Body of pancreas (tissue), 4 donors: Measurements from ENCODE around the gene DLG2. TPM values are rescaled to one million over a fixed set of nuclear protein-coding genes. Genes with fewer than 3 reads are reported as not detected.

ENCODE experiments used
- ATAC-seq: fragments of 150-250 bp; one replicate; pipeline ENCODE4 v1.9.1; 2016
- DNase-seq, 4 donors: peaks; one replicate each; pipeline ENCODE4 v3.0.0-alpha.2; 2019
- H3K27ac ChIP-seq, 4 donors: fragments of 200-600 bp; sonication (generic); 1 replicate in 3 of 4; 2 replicates in 1 of 4; pipeline versions ENCODE4 v1.5.1 to v1.6.1; 2016 to 2019; ENCODE audit warnings: mild to moderate bottlenecking in 1 of 4, mixed read lengths in 1 of 4, moderate library complexity in 1 of 4
- H3K27me3 ChIP-seq, 2 donors: fragments of 200-600 bp; sonication (generic); one replicate each; pipeline ENCODE4 v1.6.0; 2016; ENCODE audit warnings: mild to moderate bottlenecking in 1 of 2
- H3K36me3 ChIP-seq, 2 donors: fragments of 200-600 bp; sonication (generic); replicated peaks in 1 of 2; 2 replicates each; pipeline ENCODE4 v1.5.1; 2016; ENCODE audit warnings: low read depth in 2 of 2; ENCODE audit not compliant: insufficient read depth in 1 of 2
- H3K4me1 ChIP-seq: fragments of 200-600 bp; sonication (generic); one replicate; pipeline ENCODE4 v1.6.0; 2016
- H3K4me3 ChIP-seq, 2 donors: fragments of 200-600 bp; sonication (generic); 1 replicate in 1 of 2; 2 replicates in 1 of 2; pipeline ENCODE4 v1.5.1; 2016 to 2019
- H3K9me3 ChIP-seq, 3 donors: fragments of 200-600 bp; sonication (generic); 1 replicate in 2 of 3; 2 replicates in 1 of 3; pipeline ENCODE4 v1.5.1; 2016
- CTCF ChIP-seq, 7 experiments: fragments of 450-650 bp in 4 of 7; fragments of 200-600 bp in 3 of 7; sonication (generic) in 3 of 7; IDR thresholded peaks; one replicate each; pipeline ENCODE4 v1.5.1; 2016 to 2019; ENCODE audit warnings: antibody characterized with exemption in 7 of 7
- POLR2A ChIP-seq, 3 donors: fragments of 450-650 bp; IDR thresholded peaks; one replicate each; pipeline ENCODE4 v1.6.1; 2016; ENCODE audit warnings: antibody characterized with exemption in 3 of 3, mild to moderate bottlenecking in 2 of 3
- WGBS, 2 donors: methylation state at CpG; one replicate each; pipeline ENCODE4 v1.1.5; 2017; 5-methylcytosine and 5-hydroxymethylcytosine counted together
- intact Hi-C: fragments of 100-400 bp; cut with DNase I; formaldehyde crosslinking; loops from one replicate; pipeline ENCODE4 v1.15.1; 2023
- total RNA-seq, 2 donors: library from RNA; depleted of rRNA; stranded (reverse); fragments of >200 nt; gene quantifications; one replicate each; pipeline ENCODE4 v1.1.0, GENCODE V29; 2016

DLG2 gene
- total RNA-seq, 2 donors from 2014 or later: 6.0 to 13.2 TPM

GRCh38 chr11:83791557-83791956 is 1835.6 kb downstream of the DLG2 start:
- intact Hi-C loops: no loop called here
- Histone ChIP-seq H3K36me3 (no peaks in the 10 kb centered on the region), H3K9me3 (no peaks in the 10 kb centered on the region), H3K4me3 (no peak overlapping the region), H3K4me1 (no peaks in the 10 kb centered on the region), H3K27me3 (no peaks in the 10 kb centered on the region), H3K27ac (no peak overlapping the region)
- DNase-seq (no peak), ATAC-seq (no peak)
- 85 to 93% methylated on average over 16 to 17 of the region's 17 CpGs for WGBS, 2 donors
- TF ChIP-seq CTCF (IDR thresholded peaks at IDR 0.05): no peak
- no peak for TF ChIP-seq POLR2A (IDR thresholded peaks at IDR 0.05)

GRCh38 chr11:83785942-83786341 is 1841.2 kb downstream of the DLG2 start:
- no peak for ATAC-seq
- intact Hi-C loops: no loop called here
- 81 to 83% methylated on average over 2 of the region's 2 CpGs for WGBS, 2 donors

GRCh38 chr11:83784419-83784818 is 1842.7 kb downstream of the DLG2 start:
- TF ChIP-seq POLR2A (IDR thresholded peaks at IDR 0.05) (no peak), CTCF (IDR thresholded peaks at IDR 0.05) (no peak)
- intact Hi-C loops: no loop called here
- DNase-seq (no peak), ATAC-seq (no peak)
- Histone ChIP-seq H3K4me1 (no peaks in the 10 kb centered on the region), H3K27ac (no peak overlapping the region), H3K36me3 (no peaks in the 10 kb centered on the region), H3K4me3 (no peak overlapping the region), H3K9me3 (no peaks in the 10 kb centered on the region), H3K27me3 (no peaks in the 10 kb centered on the region)
- 38 to 39% methylated on average over 1 of the region's 1 CpG for WGBS, 2 donors

More at GRCh38 chr11:83785942-83786341, 1841.2 kb downstream of the DLG2 start:
- Histone ChIP-seq H3K27me3 (no peaks in the 10 kb centered on the region), H3K4me1 (no peaks in the 10 kb centered on the region), H3K36me3 (no peaks in the 10 kb centered on the region), H3K9me3 (no peaks in the 10 kb centered on the region), H3K27ac (no peak overlapping the region), H3K4me3 (no peak overlapping the region)
- TF ChIP-seq CTCF (IDR thresholded peaks at IDR 0.05): no peak
- no peak for TF ChIP-seq POLR2A (IDR thresholded peaks at IDR 0.05)
- no peak for DNase-seq

GRCh38 chr11:83782329-83782728 is 1844.8 kb downstream of the DLG2 start:
- H3K4me3 ChIP-seq: no peak overlapping the region
- TF ChIP-seq CTCF (IDR thresholded peaks at IDR 0.05) (no peak), POLR2A (IDR thresholded peaks at IDR 0.05) (no peak)
- 29 to 43% methylated on average over 1 of the region's 1 CpG for WGBS, 2 donors

GRCh38 chr11:83779876-83780275 is 1847.3 kb downstream of the DLG2 start:
- no peak for DNase-seq
- no peaks in the 10 kb centered on the region for H3K27me3 ChIP-seq
- H3K4me1 ChIP-seq: no peaks in the 10 kb centered on the region
- H3K9me3 ChIP-seq: no peaks in the 10 kb centered on the region
- H3K4me3 ChIP-seq: no peak overlapping the region
- TF ChIP-seq CTCF (IDR thresholded peaks at IDR 0.05): no peak
- no peak for TF ChIP-seq POLR2A (IDR thresholded peaks at IDR 0.05)
- ATAC-seq: no peak
- intact Hi-C loops: no loop called here
- no peaks in the 10 kb centered on the region for H3K36me3 ChIP-seq
- H3K27ac ChIP-seq: no peak overlapping the region
- 82 to 90% methylated on average over 4 of the region's 4 CpGs for WGBS, 2 donors

More at GRCh38 chr11:83782329-83782728, 1844.8 kb downstream of the DLG2 start:
- H3K27me3 ChIP-seq: no peaks in the 10 kb centered on the region
- ATAC-seq (no peak), DNase-seq (no peak)
- no peaks in the 10 kb centered on the region for H3K4me1 ChIP-seq
- H3K27ac ChIP-seq: no peak overlapping the region
- H3K9me3 ChIP-seq: no peaks in the 10 kb centered on the region
- intact Hi-C loops: no loop called here
- H3K36me3 ChIP-seq: no peaks in the 10 kb centered on the region
